HG03045 (cell line): ENCODE data around the gene SAPCD2.
"Not testable (repeated sequence)": the region's sequence is repeated elsewhere in the genome, so short reads cannot be mapped to it uniquely, and the experiment has no call there.

Source experiments
- ATAC-seq: cut with Tn5 transposase; IDR thresholded peaks from one replicate; pipeline ENCODE4 v1.9.1; 2021; ENCODE audit warnings: mild to moderate bottlenecking, moderate library complexity; ENCODE audit not compliant: unreplicated experiment

Gene SAPCD2

DNA sequence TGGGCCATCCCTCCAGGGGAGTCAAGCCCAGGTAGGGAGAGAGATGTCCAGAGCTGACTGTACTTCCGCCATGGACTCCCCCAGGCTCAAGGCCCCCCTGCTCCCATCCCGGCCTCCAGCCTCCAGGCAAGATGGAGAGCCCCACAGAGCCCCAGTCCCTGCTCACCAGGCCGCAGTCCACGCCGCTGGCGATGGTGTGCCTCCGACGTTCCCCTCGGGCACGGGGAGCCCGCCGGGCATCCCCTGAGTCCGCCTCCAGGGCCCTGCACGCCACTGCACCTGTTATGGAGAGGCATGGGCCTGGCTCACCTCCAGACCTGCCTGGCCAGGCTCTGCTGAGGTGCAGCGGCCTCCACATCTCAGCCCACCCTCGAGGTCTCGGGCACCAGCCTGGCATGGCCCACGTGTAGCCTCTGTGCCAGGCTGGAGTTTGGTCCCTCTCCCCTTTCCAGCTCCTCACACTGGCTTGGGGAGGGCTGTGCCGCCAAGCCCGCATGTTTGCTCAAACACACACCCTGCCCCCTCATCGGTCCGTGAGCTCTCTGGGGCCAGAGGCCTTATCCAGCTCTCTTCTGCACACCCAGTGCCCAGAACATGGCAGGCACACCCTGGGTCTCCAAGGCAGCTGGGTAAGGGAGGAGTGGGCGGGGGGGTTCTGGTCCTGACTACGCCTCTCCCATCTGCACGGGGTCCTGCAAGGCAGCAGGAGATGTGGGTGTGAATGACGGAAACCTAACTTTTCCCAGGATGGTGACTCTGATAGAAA is 4.1 kb downstream of the SAPCD2 start:
- no peak for ATAC-seq

DNA sequence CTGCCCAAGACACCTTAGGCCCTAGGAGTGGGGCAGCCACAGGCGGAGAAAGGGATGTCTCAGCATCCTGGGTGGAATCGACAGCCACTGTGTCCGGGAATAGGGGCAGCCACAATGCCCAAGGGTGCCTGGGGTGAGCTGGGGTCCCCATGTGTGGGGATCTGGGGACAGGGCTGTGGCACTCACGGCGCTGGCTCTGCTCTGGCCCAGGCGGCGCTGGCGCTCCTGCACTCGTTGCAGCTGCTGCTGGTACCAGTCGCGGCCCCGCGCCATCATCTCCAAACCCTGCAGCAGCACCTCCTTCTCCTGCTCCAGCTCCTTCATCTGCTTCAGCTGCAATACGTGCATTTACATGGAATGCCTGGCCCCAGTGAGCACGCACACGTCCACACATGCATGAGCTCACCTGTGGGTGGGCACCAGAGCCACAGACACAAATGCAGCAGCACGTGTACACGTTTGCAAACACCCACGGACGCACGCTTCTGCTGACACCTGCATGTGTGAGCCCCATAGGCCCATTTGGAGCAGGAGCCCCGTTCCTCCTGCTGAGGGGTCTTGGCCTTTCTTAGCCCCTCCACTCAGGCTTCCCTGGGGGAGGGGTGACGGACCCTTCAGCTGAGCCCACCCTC is 4.9 kb downstream of the SAPCD2 start:
- no peak for ATAC-seq

DNA sequence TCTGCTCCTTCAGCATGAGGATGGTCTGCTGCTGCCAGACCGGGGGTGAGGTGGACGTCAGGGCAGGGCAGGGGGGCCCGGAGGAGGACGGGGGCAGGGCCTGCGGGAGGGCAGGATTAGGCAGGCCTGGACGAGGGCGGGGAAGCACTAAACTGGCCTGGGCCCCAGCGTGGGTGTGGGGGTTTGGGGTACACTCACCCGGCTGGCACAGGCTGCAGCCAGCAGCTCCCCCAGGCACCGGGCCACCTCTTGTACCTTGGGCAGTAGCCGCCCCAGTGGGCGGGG is 5.5 kb downstream of the SAPCD2 start:
- ATAC-seq = no peak

DNA sequence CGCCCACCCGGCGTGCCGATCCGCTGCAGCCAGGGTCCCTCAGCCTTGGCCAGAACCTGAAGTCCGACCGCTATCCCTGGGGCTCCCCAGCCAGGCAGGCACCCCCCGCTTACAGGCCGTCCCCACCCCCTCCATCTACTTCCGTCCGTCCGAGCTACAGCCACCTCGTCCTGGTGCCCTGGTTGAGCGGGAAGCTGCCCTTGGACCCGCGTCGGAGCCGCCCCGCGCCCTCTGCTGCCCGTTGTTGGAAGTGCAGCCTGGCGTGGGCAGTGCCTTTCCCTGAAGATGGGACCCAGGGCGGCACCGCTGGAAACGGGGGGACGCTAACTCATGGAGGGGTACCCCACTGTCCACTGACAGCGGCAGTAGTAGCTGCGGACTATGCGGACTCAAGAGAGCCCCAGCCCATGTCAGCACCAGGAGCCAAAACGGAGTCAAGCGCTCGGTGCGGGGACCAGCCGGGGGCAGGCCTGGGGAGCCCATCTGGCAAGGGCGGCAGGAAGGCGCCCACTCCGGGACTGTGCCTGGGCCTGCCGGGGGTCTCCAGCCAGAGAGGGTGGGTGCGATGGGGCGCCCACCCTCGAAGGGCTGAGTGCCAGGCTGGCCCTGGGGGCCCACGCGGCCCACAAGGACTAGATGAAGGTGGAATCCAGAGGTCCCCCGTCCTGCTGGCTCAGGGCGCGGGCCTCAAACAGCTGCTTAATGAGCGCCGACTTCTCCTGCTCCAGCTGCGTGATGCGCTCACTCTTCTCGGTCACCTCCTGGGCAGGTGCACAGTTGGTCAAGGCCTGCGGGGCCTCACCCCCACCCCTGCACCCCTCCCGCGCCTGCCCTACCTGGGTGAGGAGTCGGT is 6.1 kb downstream of the SAPCD2 start:
- no peak for ATAC-seq

DNA sequence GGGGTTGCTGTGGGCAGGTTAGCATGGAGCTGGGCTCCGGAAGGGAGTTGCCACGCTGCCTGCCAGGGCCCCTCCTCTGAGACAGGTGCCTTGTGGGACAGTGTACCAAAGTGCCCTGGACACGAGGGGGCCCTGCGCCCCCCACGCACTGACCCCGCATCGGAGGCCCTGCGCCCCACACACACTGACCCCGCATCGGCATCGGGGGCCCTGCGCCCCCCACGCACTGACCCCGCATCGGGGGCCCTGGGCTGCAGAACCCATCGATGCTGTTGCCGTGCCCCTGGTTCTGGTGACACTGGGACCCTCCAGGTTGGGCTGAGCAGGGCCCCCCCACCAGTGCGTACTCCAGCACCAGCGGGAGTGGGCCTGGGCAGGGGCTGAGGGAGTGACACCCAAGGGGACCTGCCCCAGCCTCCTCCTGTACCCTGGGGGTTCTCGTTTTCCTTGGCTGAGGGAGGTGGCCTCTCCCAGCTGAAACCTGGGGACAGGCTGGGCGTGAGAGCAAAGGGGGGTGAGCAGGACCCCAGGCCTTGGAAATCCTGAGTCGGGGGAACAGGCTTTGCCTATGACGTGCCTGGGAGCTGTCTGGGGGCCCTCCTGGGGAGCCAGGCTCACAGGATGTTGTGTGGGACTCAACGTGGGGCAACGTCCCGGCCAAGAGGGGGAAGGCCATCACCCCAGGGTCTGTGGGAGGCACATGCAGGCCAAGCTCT is 6.9 kb downstream of the SAPCD2 start:
- no peak for ATAC-seq

DNA sequence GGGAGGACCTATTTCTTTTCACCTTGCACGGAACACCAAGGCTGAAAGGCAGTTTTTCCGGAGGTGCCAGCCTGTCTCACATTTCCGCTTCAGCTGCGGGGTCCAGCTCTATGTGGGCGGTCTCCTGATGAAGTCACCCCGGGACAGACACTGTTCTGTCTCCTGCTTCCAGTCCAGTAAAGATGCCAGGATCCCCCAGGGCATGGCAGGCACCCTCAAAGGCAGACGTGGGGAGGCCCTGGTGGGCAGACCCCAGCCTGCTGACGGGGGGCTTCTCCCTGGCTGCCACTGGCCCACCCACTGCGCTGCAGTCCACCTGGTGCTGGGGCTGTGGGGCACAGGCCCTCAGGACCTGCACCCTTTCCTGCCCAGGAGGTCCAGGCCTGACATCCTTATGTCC is 7.6 kb downstream of the SAPCD2 start:
- not testable (repeated sequence) for ATAC-seq

DNA sequence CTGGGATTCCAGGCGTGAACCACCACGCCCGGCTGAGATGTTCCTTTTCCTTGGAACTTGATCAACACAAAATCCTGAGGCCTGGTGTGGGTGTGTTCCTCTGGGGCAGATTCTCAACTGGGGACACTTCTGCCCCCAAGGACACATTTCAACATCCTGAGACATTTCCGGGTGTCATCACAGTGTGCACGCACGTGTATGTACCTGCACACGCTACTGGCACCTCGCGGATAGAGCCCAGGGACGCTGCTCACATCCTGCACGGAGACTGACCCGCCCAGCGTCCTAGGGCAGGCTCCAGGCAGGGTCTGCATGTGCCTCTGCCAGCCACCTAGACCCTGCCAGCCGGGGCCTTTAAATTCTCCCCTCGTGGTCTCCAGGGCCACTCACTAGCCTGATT is 8.0 kb downstream of the SAPCD2 start:
- ATAC-seq = no peak

DNA sequence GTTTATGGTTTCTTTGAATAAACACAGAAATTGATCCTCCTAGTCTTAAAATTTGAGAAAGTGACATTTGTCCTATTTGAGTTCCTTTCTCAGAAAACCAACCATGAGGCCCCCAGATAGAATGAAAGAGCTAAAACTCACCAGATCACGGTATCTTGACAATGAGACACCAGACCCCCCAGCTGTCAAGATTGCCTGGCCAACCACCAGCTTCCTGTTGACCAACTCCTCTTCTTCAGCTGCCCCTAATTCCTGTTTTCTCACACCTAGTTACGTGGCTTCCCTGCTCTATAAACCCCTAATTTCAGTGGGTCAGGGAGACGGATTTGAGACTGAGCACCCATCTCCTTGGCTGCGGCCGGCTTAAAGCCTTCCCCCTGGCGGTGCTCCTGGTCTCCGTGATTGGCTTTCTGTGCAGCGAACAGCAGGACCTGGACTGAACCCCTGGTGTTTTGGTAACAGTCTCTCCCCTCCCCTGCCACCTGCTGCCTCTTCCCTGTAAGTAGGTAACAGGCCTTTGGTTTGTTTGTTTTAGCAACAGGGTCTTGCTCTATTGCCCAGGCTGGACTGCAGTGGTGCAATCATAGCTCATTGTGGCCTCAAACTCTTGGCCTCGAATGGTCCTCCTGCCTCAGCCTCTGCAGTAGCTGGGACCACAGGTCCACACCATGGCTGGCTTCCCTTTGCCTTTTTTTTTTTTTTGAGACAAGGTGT is 11.7 kb downstream of the SAPCD2 start:
- no peak for ATAC-seq

DNA sequence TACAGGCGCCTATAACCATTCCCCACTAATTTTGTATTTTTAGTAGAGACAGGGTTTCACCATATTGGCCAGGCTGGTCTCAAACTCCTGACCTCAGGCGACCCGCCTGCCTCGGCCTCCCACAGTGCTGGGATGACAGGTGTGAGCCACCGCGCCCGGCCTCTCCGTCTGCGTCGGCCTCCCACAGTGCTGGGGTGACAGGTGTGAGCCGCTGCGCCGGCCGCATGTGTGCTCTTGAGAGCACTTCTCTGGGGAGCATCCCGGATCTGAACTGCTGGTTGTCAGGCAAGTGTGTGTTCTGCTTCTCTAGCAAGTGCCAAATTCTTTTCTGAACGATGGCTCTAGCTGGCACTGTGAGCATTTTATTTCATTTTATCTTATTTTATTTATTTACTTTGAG is 12.8 kb downstream of the SAPCD2 start:
- no peak for ATAC-seq

DNA sequence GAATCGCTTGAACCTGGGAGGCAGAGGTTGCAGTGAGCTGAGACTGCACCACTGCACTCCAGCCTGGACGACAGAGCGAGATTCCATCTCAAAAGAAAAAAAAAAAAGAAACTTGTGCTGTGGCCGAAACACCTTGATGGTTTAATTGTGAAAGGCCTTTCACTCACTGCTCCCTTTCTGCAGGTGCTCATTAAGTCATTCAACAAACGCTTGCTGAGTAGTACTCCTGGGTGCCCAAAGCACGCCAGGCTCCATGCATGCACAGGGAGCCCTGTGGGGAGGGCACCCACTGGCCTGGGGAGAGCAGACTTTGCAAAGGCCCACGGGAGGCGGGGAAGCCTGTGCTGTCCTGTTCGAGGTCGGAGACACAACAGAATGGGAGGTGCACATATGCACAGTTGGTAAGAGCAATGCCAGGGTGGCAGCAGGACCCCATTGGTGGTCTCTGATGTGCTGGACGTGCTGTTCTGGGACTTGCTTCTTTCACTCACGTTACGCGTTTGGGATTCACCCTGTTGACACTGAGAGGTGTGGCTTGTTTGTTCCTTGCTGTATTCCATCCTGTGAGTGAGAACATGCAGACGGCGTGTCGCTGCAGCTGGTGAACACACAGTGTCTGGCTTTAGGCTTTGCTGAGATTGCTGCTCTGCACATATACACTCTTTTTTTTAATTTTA is 13.5 kb downstream of the SAPCD2 start:
- ATAC-seq = no peak

DNA sequence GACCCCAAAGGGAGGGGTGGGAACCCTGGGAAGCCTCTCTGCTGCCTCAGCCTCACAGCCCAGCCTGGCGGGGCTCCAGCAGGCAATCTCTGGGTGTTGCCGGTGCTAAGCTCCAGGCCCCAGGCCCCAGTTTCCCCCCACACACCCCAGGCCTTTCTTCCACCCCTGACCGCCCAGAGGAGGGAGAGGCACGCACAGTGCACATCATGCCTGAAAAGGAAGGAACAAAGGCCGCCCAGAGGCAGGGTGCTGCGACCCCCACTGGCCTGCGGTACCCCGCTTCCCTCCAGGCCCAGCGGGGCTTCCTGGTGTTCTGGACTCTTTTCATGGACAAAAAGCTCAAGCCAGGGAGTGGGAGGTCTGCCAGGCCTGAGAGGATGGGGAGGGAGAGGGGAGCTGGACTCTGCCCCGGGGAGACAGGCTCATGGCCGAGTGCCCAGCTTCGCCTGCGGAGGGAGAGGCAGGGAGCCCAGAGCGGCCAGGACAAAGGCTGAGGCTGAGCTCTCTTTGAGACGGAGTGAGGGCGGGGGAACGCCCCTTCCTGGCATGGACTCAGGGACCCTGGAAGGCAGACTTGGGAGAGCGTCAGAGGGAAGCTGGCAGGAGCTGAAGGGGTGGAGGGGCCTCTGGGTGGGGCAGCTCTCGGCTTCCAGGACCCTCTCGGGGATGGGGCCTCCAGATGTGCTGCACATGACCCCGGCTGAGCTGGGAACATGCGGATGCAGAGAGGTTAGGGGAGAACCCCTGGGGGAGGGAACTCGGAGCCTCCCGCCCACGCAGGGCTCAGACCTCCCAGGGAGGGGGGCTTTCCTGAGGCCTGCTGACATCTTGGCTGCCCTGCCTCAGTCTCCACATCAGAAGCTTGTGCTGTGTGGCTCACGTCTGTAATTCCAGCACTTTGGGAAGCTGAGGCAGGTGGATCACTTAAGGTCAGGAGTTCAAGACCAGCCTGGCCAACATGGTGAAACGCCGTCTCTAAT is 14.7 kb downstream of the SAPCD2 start:
- ATAC-seq = no peak

DNA sequence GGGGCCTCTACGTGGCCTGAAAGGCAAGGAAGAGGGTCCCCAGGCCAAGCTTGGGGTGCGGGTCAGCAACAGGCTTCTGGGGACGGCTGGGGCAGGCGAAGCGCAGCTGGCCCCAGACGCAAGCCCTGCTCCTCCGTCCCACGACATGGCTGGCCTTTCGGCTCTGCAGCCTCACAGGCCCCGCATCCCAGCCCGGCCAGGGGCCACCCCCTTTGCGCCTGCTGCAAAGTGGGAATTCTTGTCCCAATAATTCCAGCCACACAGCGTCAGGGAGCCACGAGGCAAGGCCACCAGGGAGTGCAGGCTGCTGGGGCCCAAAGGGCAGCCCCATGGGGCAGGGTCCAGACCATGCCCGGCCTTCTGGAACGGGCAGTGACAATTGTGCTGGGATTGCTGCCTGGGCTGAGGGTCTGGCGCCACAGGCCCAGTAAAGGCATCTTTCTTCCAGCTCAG is 15.4 kb downstream of the SAPCD2 start:
- ATAC-seq = no peak

DNA sequence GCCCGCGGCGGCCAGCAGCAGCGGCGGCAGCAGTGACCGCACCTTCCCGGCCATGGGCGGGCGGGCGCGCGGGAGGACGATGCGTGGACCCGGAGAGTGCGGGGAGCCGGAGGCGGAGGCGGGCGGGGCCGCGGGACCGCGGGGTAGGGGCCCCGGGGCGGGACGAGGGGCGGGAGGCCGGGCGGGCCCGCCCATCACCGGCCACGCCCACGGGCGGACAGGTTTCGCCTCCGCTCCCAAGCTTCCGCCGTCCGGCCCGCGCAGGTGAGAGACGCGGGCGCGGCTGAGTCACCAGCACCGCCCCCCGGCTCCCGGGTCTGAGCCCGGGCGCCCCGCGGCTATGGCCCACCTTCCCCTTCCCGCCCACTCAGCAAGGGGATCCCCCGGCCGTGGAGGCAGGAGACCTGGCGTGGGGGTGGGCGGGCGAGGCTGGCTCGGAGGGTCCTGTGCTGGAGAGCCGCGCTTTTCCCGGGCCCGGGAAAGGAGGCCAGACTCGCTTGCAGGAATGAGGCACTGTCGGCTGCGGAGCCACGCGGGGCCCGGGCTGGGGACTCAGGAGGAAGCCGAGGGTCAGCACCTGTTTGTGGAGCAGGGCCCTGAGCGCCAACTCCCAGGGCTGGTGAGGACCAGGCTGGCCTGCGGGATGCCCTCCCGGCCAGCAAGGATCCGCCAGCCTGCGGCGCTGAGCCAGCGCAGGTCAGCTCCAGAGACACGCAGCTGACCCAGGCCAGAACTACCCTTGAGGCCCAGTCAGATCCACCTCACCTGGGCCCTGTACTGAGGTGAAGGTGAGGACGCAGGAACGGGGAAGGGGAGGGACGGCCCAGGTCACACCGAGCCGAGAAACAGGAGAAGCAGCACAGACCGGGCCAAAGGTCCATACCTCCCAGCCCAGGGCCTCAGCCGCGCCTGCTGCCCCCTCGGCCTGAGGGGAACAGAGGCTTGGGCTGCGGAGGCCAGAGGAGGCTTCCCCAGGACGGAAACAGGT is 16.1 kb downstream of the SAPCD2 start, which contains the start of gene ENTPD2:
ENTPD2 (minus strand) TSS at position 118 of the 988 bp plus-strand sequence; CDS start at position 54, 64 bp downstream.
- no peak for ATAC-seq

DNA sequence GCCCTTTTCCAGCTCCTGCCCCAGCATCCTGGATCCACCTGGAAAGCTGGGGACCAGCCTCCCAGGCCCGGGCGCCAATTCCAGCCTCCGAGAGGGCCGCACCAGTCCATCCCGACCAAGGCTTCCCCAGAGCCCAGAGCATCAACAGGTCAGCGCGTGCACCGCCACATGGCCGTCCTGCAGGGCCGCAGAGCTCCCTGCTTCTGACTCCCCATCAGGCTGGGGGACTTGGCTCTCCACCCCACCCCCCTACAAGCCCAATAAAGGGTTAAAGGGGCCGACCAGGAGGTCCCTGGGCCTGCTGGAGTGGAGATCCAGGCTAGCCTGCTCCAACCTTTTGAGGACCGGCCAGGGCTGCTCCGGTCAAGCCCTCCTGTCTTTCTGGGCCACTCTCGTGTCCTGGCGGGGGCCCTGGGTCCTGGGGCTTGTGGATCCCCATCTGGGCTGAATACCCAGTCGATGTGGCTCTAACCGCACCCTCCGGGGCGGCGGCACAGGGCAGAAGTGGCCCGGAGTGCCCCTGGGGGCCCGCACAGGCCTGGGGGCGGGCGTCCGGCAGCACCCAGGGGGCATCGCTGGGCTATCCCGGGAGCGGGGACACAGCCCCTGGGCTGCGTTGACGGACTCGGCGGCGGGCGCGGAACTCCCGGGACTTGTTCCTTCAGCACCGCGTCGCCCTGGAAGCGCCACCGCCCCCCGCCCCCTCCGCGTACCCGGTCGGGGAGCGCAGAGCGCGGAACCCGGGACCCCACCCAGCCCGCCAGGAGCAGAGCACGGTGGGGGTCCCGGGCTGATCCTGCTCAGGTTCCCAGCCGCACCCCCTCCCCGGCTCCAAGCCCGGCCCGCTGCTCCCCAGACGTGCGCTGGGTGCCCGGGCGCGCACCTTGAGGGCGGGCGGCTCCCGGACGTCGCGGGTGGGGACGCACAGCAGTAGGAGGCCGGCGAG is 17.1 kb downstream of the SAPCD2 start:
- ATAC-seq = no peak

DNA sequence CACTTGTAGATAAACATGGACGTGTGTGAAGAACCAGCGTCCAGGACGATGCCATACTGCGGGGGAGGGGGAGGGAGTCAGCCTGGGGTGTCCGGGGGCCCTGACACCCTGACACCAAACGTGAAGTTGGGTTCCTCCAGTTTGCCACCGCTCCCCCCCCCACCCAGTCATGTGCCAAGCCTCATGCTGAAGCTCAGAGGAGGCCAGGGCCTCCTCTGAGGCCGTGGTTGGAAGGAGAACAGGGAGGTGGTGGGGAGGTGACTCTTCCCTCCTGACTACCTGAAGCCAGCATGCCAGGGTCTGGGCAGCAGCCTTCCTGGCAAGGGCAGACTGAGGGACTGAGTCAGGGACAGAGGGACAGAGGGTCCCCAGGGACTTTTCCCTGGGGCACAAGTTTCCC is 18.1 kb downstream of the SAPCD2 start:
- ATAC-seq = no peak

DNA sequence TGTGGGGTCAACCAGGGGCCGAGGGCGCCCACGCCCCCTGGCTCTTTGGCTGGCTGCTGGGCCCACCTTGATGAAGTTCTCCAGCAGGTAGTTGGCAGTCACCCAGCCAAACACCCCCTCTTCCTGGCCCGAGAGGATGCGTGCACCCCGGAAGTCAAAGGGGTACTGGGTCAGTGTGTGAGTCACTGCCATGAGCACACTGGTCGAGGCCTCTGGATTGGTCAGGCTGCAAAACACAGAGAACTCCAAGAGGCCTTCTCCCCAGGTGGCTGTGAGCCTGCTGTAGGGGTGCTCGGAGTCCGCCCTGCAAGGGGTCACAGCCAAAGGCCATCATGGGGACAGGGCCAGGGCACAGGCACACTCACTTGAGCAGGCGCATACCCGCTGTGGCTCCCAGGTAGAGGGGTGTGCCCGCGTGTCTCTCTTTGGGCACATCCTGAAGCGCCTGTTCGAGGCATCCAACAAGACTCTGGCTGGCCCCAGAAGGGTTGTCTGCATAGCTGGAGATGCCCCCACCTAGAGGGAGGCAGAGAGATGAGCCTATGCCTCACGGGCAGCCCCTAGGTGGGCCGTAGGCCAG is 19.1 kb downstream of the SAPCD2 start:
- no peak for ATAC-seq
